Measurements from ENCODE around the gene WAS.

Gene WAS

GRCh38 chrX:48726596-48726995 is 43.0 kb downstream of the WAS start:
- no peak overlapping the region for H3K4me3 ChIP-seq (ENCODE audit: low read depth, low read length)
- no peak for TF ChIP-seq CTCF (IDR thresholded peaks at IDR 0.05; ENCODE audit: control insufficient read depth, extremely low read depth, insufficient read depth)
- no peak for DNase-seq (ENCODE audit: low read depth)

- TF ChIP-seq CTCF (IDR thresholded peaks at IDR 0.05; ENCODE audit: control insufficient read depth, extremely low read depth, insufficient read depth), result no peak
- DNase-seq (ENCODE audit: low read depth), result no peak
- no peak overlapping the region for H3K4me3 ChIP-seq (ENCODE audit: low read depth, low read length)
These were observed 45.1 kb downstream of the WAS start for GRCh38 chrX:48728653-48729052.

- H3K4me3 ChIP-seq (ENCODE audit: low read depth, low read length), result peak overlapping the region; percentile 66
- no peak for DNase-seq (ENCODE audit: low read depth)
- TF ChIP-seq CTCF (IDR thresholded peaks at IDR 0.05; ENCODE audit: control insufficient read depth, extremely low read depth, insufficient read depth), result no peak
These were observed 52.7 kb downstream of the WAS start for GRCh38 chrX:48736303-48736702.

- no peak for DNase-seq (ENCODE audit: low read depth)
- peak overlapping the region; percentile 66 for H3K4me3 ChIP-seq (ENCODE audit: low read depth, low read length)
- no peak for TF ChIP-seq CTCF (IDR thresholded peaks at IDR 0.05; ENCODE audit: control insufficient read depth, extremely low read depth, insufficient read depth)
These were observed 53.2 kb downstream of the WAS start for GRCh38 chrX:48736878-48737212.

GRCh38 chrX:48737213-48737938 is 53.8 kb downstream of the WAS start:
- no peak for TF ChIP-seq CTCF (IDR thresholded peaks at IDR 0.05; ENCODE audit: control insufficient read depth, extremely low read depth, insufficient read depth)
- peak; percentile 97 for DNase-seq (ENCODE audit: low read depth)
- peak overlapping the region; percentile 66 for H3K4me3 ChIP-seq (ENCODE audit: low read depth, low read length)

- H3K4me3 ChIP-seq (ENCODE audit: low read depth, low read length), result peak overlapping the region; percentile 66
- no peak for DNase-seq (ENCODE audit: low read depth)
- TF ChIP-seq CTCF (IDR thresholded peaks at IDR 0.05; ENCODE audit: control insufficient read depth, extremely low read depth, insufficient read depth), result no peak
These were observed 54.3 kb downstream of the WAS start for GRCh38 chrX:48737940-48738339.

Measured in LNCaP clone FGC (cell line).